OCI-LY7 (cell line): Measurements from ENCODE around the gene ANKRD1. TPM values are rescaled to one million over a fixed set of nuclear protein-coding genes. Genes with fewer than 3 reads are reported as not detected.

ENCODE experiments used
- BruUV-seq: library from RNA; stranded (reverse); fragments of 400-500 nt; replicated peaks from 2 replicates; lab custom pipeline; 2021; lab: Mats Ljungman, UMichigan
- CTCF ChIA-PET: fragments of 300-600 bp; sonication (Branson Sonifier 250); formaldehyde crosslinking; loops from one replicate; lab custom pipeline; 2022; ENCODE audit warnings: antibody characterized with exemption; ENCODE audit not compliant: unreplicated experiment; lab: Charles Lee
- POLR2A ChIA-PET: fragments of 300-600 bp; sonication (Branson Sonifier 250); formaldehyde crosslinking; loops from one replicate; lab custom pipeline; 2022; ENCODE audit warnings: antibody characterized with exemption; lab: Charles Lee
- DNase-seq: peaks from one replicate; pipeline ENCODE4 v3.0.0-alpha.2; 2015; ENCODE audit warnings: low spot score
- H2AFZ ChIP-seq: fragments of 200-600 bp; sonication (generic), shearing (Covaris generic); 2 replicates; pipeline ENCODE4 v1.6.1; 2014; ENCODE audit warnings: mild to moderate bottlenecking, antibody characterized with exemption, low read length, moderate library complexity
- H3K27ac ChIP-seq: fragments of 200-600 bp; sonication (generic); 2 replicates; pipeline ENCODE4 v1.5.1; 2014; ENCODE audit warnings: mixed run types, low read depth, mild to moderate bottlenecking, moderate library complexity, low read length, inconsistent platforms; ENCODE audit not compliant: poor library complexity, severe bottlenecking
- H3K36me3 ChIP-seq: fragments of 200-600 bp; sonication (generic); 2 replicates; pipeline ENCODE4 v1.6.1; 2014; ENCODE audit warnings: mild to moderate bottlenecking, antibody characterized with exemption, low read length, moderate library complexity, mixed read lengths; ENCODE audit not compliant: insufficient read depth
- H3K4me1 ChIP-seq: fragments of 200-600 bp; sonication (generic); 2 replicates; pipeline ENCODE4 v1.5.1; 2014; ENCODE audit warnings: mild to moderate bottlenecking, low read length; ENCODE audit not compliant: insufficient read depth, poor library complexity, severe bottlenecking
- H3K4me2 ChIP-seq: fragments of 200-600 bp; sonication (generic); 2 replicates; pipeline ENCODE4 v1.6.1; 2014; ENCODE audit warnings: mild to moderate bottlenecking, low read length
- H3K4me3 ChIP-seq: fragments of 200-600 bp; sonication (generic); 2 replicates; pipeline ENCODE4 v1.5.1; 2014; ENCODE audit warnings: mild to moderate bottlenecking, low read depth, low read length; ENCODE audit not compliant: poor library complexity, severe bottlenecking
- H3K79me2 ChIP-seq: fragments of 200-600 bp; sonication (generic); 2 replicates; pipeline ENCODE4 v1.6.1; 2016; ENCODE audit warnings: low read depth, mild to moderate bottlenecking, low read length, moderate library complexity, mixed read lengths; ENCODE audit not compliant: insufficient read depth
- H3K9me2 ChIP-seq: fragments of 200-600 bp; sonication (generic); 2 replicates; pipeline ENCODE4 v1.6.1; 2016; ENCODE audit warnings: mild to moderate bottlenecking, low read length, mixed read lengths; ENCODE audit not compliant: insufficient read depth
- H3K9me3 ChIP-seq: fragments of 200-600 bp; sonication (generic); 2 replicates; pipeline ENCODE4 v1.6.1; 2014; ENCODE audit warnings: mild to moderate bottlenecking, mixed run types, low read length, mixed read lengths
- H4K20me1 ChIP-seq: fragments of 200-600 bp; sonication (generic); 2 replicates; pipeline ENCODE4 v1.6.1; 2014; ENCODE audit warnings: mild to moderate bottlenecking, antibody characterized with exemption, low read length, moderate library complexity, mixed read lengths; ENCODE audit not compliant: insufficient read depth
- EZH2phosphoT487 ChIP-seq: fragments of 200-600 bp; sonication (generic); IDR thresholded peaks from 2 replicates; pipeline ENCODE4 v1.6.1; 2018; ENCODE audit warnings: low read depth, borderline replicate concordance, mild to moderate bottlenecking, mixed run types, antibody characterized with exemption, low read length, moderate library complexity, mixed read lengths
- intact Hi-C: fragments of 100-400 bp; cut with micrococcal nuclease; formaldehyde crosslinking; loops from one replicate; pipeline ENCODE4 v1.10.0; 2022; ENCODE audit not compliant: unreplicated experiment
- total RNA-seq, 2 experiments: library from RNA; depleted of rRNA in 1 of 2; stranded (reverse); fragments of >200 nt in 1 of 2; shearing (Covaris generic) in 1 of 2; gene quantifications; 2 replicates each; pipeline ENCODE4 v1.2.3, GENCODE V29; 2014 to 2022
- TF ChIP-seq, protein P1 (sequence below): fragments of 200-600 bp; sonication (generic); conservative IDR thresholded peaks from 2 replicates; pipeline ENCODE4 v1.5.1; 2014; ENCODE audit warnings: mild to moderate bottlenecking, antibody characterized with exemption, low read length, moderate library complexity, mixed read lengths

Gene ANKRD1
- total RNA-seq, 2 experiments from 2014 or later: not detected

DNA sequence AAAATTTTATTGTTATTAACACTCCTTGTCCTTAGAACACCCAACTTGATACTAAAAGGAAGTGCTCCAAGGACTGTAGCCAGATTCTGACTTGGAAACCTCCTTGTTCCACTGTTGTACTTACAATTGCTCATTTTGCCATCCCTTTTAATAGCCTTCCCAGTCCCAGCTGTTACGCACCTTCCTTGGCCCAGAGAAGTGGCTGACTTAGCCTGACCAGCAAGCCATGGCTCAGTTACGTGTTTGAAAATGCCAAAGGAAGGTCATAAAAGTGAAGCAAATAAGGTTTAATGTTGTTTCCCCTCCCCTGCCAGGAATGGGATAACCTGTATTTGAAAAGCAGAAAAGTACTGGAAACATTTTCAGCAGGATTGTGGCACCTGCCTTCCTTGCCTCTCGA is 3.7 kb upstream of the ANKRD1 start:
- H3K9me3 ChIP-seq: no peaks in the 10 kb centered on the region
- DNase-seq: no peak
- no peaks in the 10 kb centered on the region for H4K20me1 ChIP-seq
- no peaks in the 10 kb centered on the region for H3K9me2 ChIP-seq
- H2AFZ ChIP-seq: no peak overlapping the region
- no peaks in the 10 kb centered on the region for H3K4me1 ChIP-seq
- H3K27ac ChIP-seq: no peak overlapping the region
- no peak overlapping the region for H3K4me3 ChIP-seq
- intact Hi-C loops: no loop called here
- H3K79me2 ChIP-seq: no peaks in the 10 kb centered on the region
- CTCF ChIA-PET: no interaction called here
- H3K36me3 ChIP-seq: no peaks in the 10 kb centered on the region
- POLR2A ChIA-PET: no interaction called here
- BruUV-seq: no TSS peak
- H3K4me2 ChIP-seq: no peak overlapping the region
- no peak for TF ChIP-seq EZH2phosphoT487
- TF ChIP-seq, protein P1, sequence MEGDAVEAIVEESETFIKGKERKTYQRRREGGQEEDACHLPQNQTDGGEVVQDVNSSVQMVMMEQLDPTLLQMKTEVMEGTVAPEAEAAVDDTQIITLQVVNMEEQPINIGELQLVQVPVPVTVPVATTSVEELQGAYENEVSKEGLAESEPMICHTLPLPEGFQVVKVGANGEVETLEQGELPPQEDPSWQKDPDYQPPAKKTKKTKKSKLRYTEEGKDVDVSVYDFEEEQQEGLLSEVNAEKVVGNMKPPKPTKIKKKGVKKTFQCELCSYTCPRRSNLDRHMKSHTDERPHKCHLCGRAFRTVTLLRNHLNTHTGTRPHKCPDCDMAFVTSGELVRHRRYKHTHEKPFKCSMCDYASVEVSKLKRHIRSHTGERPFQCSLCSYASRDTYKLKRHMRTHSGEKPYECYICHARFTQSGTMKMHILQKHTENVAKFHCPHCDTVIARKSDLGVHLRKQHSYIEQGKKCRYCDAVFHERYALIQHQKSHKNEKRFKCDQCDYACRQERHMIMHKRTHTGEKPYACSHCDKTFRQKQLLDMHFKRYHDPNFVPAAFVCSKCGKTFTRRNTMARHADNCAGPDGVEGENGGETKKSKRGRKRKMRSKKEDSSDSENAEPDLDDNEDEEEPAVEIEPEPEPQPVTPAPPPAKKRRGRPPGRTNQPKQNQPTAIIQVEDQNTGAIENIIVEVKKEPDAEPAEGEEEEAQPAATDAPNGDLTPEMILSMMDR: no peak

DNA sequence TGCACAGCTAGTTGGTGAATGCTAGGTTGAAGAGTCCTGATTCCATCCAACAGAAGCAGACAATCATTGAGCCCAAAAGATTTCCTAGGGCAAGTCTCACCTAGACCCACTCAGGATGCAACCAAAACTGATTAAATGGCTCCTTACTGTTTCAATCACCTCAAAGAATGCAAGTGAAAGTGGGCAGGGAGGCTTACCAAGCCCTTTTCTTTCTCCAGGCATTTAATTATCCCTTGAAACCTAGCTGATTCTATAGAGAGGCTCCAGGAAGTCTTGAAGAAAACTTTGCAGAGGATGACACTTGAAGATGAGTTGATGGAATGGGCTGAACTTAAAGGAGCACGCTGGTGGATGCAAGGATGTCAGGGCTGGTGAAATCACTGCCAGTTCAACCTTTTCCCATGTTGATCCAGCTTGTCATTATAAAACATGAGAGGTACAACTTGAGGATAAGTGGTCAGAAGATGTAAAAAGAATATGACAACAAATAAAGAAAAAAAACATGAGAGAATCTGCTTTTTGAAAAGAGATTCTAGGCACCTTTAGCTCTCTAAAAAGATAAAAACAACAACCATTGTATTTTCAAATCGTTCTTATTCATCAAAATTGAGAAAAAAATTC is 2.3 kb upstream of the ANKRD1 start:
- intact Hi-C loops: no loop called here
- Histone ChIP-seq H2AFZ (no peak overlapping the region), H3K9me3 (no peaks in the 10 kb centered on the region), H4K20me1 (no peaks in the 10 kb centered on the region), H3K36me3 (no peaks in the 10 kb centered on the region), H3K4me3 (no peak overlapping the region), H3K79me2 (no peaks in the 10 kb centered on the region), H3K4me1 (no peaks in the 10 kb centered on the region), H3K9me2 (no peaks in the 10 kb centered on the region), H3K4me2 (no peak overlapping the region), H3K27ac (no peak overlapping the region)
- DNase-seq: no peak
- no peak for TF ChIP-seq EZH2phosphoT487
- TF ChIP-seq, protein P1: no peak
- no TSS peak for BruUV-seq
- ChIA-PET POLR2A (interaction anchor here (0.6 kb wide), 1 partner anchor 161 kb away, joined by 4 read pairs; no protein-coding TSS in a partner anchor), CTCF (no interaction called here)

DNA sequence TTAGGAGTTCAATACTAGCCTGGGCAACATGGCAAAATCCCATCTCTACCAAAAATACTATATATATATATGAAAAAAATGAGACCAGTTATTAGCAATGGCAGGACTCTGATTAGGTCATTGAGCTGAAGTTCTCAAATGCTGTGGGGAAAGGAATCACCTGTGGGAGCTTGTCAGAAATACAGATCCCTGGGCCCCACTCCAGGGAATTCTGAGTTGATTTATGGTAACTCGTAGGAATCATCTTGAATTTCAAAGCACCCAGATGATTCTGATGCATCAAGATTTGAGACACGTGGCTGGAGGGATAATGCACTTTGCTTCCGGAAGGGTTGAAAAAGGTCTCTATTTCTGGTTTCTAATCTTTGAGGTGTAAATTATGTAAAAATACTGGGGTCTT is 1.0 kb upstream of the ANKRD1 start:
- Histone ChIP-seq H3K4me2 (no peak overlapping the region), H3K79me2 (no peaks in the 10 kb centered on the region), H3K4me3 (no peak overlapping the region), H4K20me1 (no peaks in the 10 kb centered on the region), H3K9me2 (no peaks in the 10 kb centered on the region), H3K27ac (no peak overlapping the region), H3K9me3 (no peaks in the 10 kb centered on the region), H3K36me3 (no peaks in the 10 kb centered on the region), H2AFZ (no peak overlapping the region), H3K4me1 (no peaks in the 10 kb centered on the region)
- ChIA-PET POLR2A (interaction anchor here (1.6 kb wide), 1 partner anchor 21 kb away, joined by 3 read pairs; no protein-coding TSS in a partner anchor), CTCF (no interaction called here)
- BruUV-seq: no TSS peak
- no peak for DNase-seq
- intact Hi-C loops: no loop called here
- TF ChIP-seq, protein P1: no peak
- TF ChIP-seq EZH2phosphoT487: no peak
